GM12878 (cell line): ENCODE measurements around the gene AHNAK. TPM values are rescaled to one million over a fixed set of nuclear protein-coding genes. Genes with fewer than 3 reads are reported as not detected.

Source experiments
- ATAC-seq: fragments of 200-7000 bp; cut with Tn5 transposase; 3 replicates; pipeline ENCODE4 v1.9.1; 2020; ENCODE audit warnings: mild to moderate bottlenecking, moderate library complexity
- BruUV-seq: library from RNA; stranded (reverse); fragments of 400-500 nt; replicated peaks from 2 replicates; lab custom pipeline; 2021; lab: Mats Ljungman, UMichigan
- CTCF ChIA-PET: fragments of 300-600 bp; sonication (Branson Sonifier 250); formaldehyde crosslinking; extraction: SDS; loops from one replicate; lab custom pipeline; 2021; ENCODE audit warnings: inconsistent platforms; lab: Yijun Ruan, JAX
- POLR2A ChIA-PET: fragments of 350-600 bp; formaldehyde crosslinking; extraction: SDS; loops from one replicate; lab custom pipeline; 2021; ENCODE audit warnings: inconsistent platforms; lab: Charles Lee
- RAD21 ChIA-PET: fragments of 300-600 bp; sonication (Branson Sonifier 250); formaldehyde crosslinking; loops from one replicate; lab custom pipeline; 2023; ENCODE audit warnings: antibody characterized with exemption; ENCODE audit not compliant: unreplicated experiment; lab: Charles Lee
- SMC1A ChIA-PET: fragments of 300-600 bp; sonication (Branson Sonifier 250); formaldehyde crosslinking; loops from one replicate; lab custom pipeline; 2023; ENCODE audit not compliant: unreplicated experiment, uncharacterized antibody; lab: Charles Lee
- DNase-seq: peaks from one replicate; pipeline ENCODE4 v3.0.0-alpha.2; 2011; ENCODE audit warnings: low read depth, low spot score
- FAIRE-seq: peaks from 3 replicates; lab custom pipeline; 2011; peaks lifted over from hg19 to GRCh38; lab: Jason Lieb, UNC
- H2AFZ ChIP-seq: 2 replicates; pipeline ENCODE4 v1.6.0; 2011; ENCODE audit warnings: low read depth, low read length, control low read depth; ENCODE audit not compliant: control insufficient read depth
- H3K27ac ChIP-seq: 2 replicates; pipeline ENCODE4 v1.5.1; 2011; ENCODE audit warnings: control low read depth; ENCODE audit not compliant: control insufficient read depth, insufficient read depth
- H3K27me3 ChIP-seq, 2 experiments: replicated peaks in 1 of 2; 2 replicates each; pipeline versions ENCODE4 v1.6.0 to v1.6.1; 2011; ENCODE audit warnings: low read length in 1 of 2; ENCODE audit not compliant: control insufficient read depth in 2 of 2, insufficient read depth in 2 of 2
- H3K36me3 ChIP-seq, 2 experiments: 2 replicates each; pipeline ENCODE4 v1.5.1; 2011; ENCODE audit warnings: low read length in 1 of 2; ENCODE audit not compliant: control insufficient read depth in 2 of 2, insufficient read depth in 2 of 2
- H3K4me1 ChIP-seq: 2 replicates; pipeline ENCODE4 v1.6.1; 2011; ENCODE audit warnings: mild to moderate bottlenecking, low read length, moderate library complexity, mixed read lengths; ENCODE audit not compliant: control insufficient read depth, insufficient read depth
- H3K4me2 ChIP-seq: 2 replicates; pipeline ENCODE4 v1.6.0; 2011; ENCODE audit warnings: control low read depth; ENCODE audit not compliant: control insufficient read depth, insufficient read depth
- H3K4me3 ChIP-seq: fragments of 200-600 bp; sonication (generic); 2 replicates; pipeline ENCODE4 v1.5.1; 2016
- H3K79me2 ChIP-seq: 2 replicates; pipeline ENCODE4 v1.6.0; 2011; ENCODE audit warnings: low read length; ENCODE audit not compliant: control insufficient read depth, insufficient read depth
- H3K9ac ChIP-seq: 2 replicates; pipeline ENCODE4 v1.8.0; 2011; ENCODE audit warnings: low read length, control low read depth, mixed read lengths; ENCODE audit not compliant: control insufficient read depth, insufficient read depth
- H3K9me3 ChIP-seq: replicated peaks from 3 replicates; pipeline ENCODE4 v1.5.1; 2011; ENCODE audit warnings: mild to moderate bottlenecking, low read length; ENCODE audit not compliant: control insufficient read depth, insufficient read depth
- H4K20me1 ChIP-seq: 2 replicates; pipeline ENCODE4 v1.6.0; 2011; ENCODE audit not compliant: control insufficient read depth, insufficient read depth
- KDM1A ChIP-seq: fragments of 200-600 bp; sonication (generic); IDR thresholded peaks from 2 replicates; pipeline ENCODE4 v1.6.1; 2016; ENCODE audit warnings: borderline replicate concordance
- MYB ChIP-seq: fragments of 150-350 bp; IDR thresholded peaks from 2 replicates; pipeline ENCODE4 v1.6.1; 2014; ENCODE audit warnings: mild to moderate bottlenecking, low read depth, low read length, borderline replicate concordance
- NR2C1 ChIP-seq: fragments of 450-650 bp; IDR thresholded peaks from 2 replicates; pipeline ENCODE4 v1.6.1; 2017; ENCODE audit warnings: antibody characterized with exemption, mild to moderate bottlenecking, moderate library complexity
- PBX3 ChIP-seq: IDR thresholded peaks from 2 replicates; pipeline ENCODE4 v1.6.1; 2011; ENCODE audit warnings: mild to moderate bottlenecking, low read depth, low read length, moderate library complexity; ENCODE audit not compliant: insufficient replicate concordance
- RAD21 ChIP-seq: IDR thresholded peaks from 2 replicates; pipeline ENCODE4 v1.6.1; 2011; ENCODE audit warnings: mild to moderate bottlenecking, low read depth, low read length, moderate library complexity; ENCODE audit not compliant: insufficient read depth
- TARDBP ChIP-seq: IDR thresholded peaks from 2 replicates; pipeline ENCODE4 v1.6.1; 2016; ENCODE audit warnings: borderline replicate concordance
- TCF3 ChIP-seq: IDR thresholded peaks from 2 replicates; pipeline ENCODE4 v1.6.1; 2012; ENCODE audit warnings: low read depth, mild to moderate bottlenecking, low read length, borderline replicate concordance; ENCODE audit not compliant: insufficient read depth
- WGBS: methylation state at CpG from one replicate; pipeline ENCODE4 v1.1.6; 2016; ENCODE audit warnings: low lambda C conversion rate; ENCODE audit not compliant: insufficient replicate concordance, insufficient coverage; ENCODE audit errors: missing lambda C conversion rate; 5-methylcytosine and 5-hydroxymethylcytosine counted together
- in situ Hi-C: fragments of 300-500 bp; cut with MboI; formaldehyde crosslinking; loops from 9 replicates; pipeline ENCODE4 v1.14.3; 2018; ENCODE audit warnings: mixed read lengths
- intact Hi-C: fragments of 100-400 bp; cut with micrococcal nuclease; formaldehyde crosslinking; loops from one replicate; pipeline ENCODE4 v1.14.2; 2022; ENCODE audit not compliant: unreplicated experiment
- polyA plus RNA-seq, 11 experiments: library from polyadenylated mRNA; depleted of rRNA in 4 of 11; unstranded in 6 of 11; stranded (reverse) in 5 of 11; fragments of >200 nt; fragmentation: Nextera tagmentation in 4 of 11; fragmentation: Illumina TruSeq in 1 of 11; extraction: Ambion mirVana in 4 of 11; extraction: Trizol in 1 of 11; gene quantifications; 1 replicate in 1 of 11; 2 replicates in 10 of 11; pipeline versions ENCODE4 v1.2.1 to v1.2.3, GENCODE V29; 2011 to 2016; ENCODE audit warnings: inconsistent platforms in 2 of 11, missing spikeins in 2 of 11, low read depth in 1 of 11
- total RNA-seq, 4 experiments: library from RNA; depleted of rRNA in 3 of 4; stranded (reverse); fragments of >200 nt in 3 of 4; fragmentation: Illumina TruSeq in 1 of 4; extraction: Trizol in 1 of 4; gene quantifications; 2 replicates each; pipeline versions ENCODE4 v1.2.1 to v1.2.3, GENCODE V29; 2013 to 2021
- TF ChIP-seq, protein P1 (sequence below): fragments of 450-650 bp; formaldehyde crosslinking; IDR thresholded peaks from 2 replicates; pipeline ENCODE4 v1.4.0; 2020; ENCODE audit warnings: mild to moderate bottlenecking, moderate library complexity
- TF ChIP-seq, protein P2 (sequence below): fragments of 450-650 bp; IDR thresholded peaks from 2 replicates; pipeline ENCODE4 v1.6.1; 2017; ENCODE audit warnings: mild to moderate bottlenecking, moderate library complexity
- TF ChIP-seq, protein P3 (sequence below): IDR thresholded peaks from 2 replicates; pipeline ENCODE4 v1.6.1; 2011; ENCODE audit warnings: low read depth, mild to moderate bottlenecking, low read length, moderate library complexity, borderline replicate concordance; ENCODE audit errors: extremely low read depth
- TF ChIP-seq, protein P4 (sequence below): IDR thresholded peaks from 2 replicates; pipeline ENCODE4 v1.6.1; 2012; ENCODE audit warnings: low read depth, low read length, improper control_type of control experiment

Gene AHNAK
- total and polyA plus RNA-seq, 10 of the 15 experiments (the other 5 are each of a cell fraction or from before 2014, with no cell fraction given): 0.76 to 90.3 (median 19.4) TPM

- H2AFZ ChIP-seq: peak overlapping the region; percentile 53
- CTCF ChIA-PET: interaction anchor here (0.6 to 9.0 kb wide), 38 partner anchors 8 to 460 kb away, joined by 3 to 280 read pairs (median 6); partner anchors contain the start of genes EEF1G, MTA2, SCGB1A1 and TAF6L
- SMC1A ChIA-PET: interaction anchor here (0.8 to 7.0 kb wide), 26 partner anchors 14 to 163 kb away, joined by 3 to 212 read pairs (median 4); partner anchors contain the start of genes C11orf98, CSKMT, EEF1G and SCGB1A1
- POLR2A ChIA-PET: interaction anchor here (0.5 to 10.3 kb wide), 15 partner anchors 14 to 314 kb away, joined by 3 to 188 read pairs (median 4); partner anchors contain the start of genes B3GAT3, EEF1G, INTS5 and TUT1
- peak overlapping the region; percentile 95 for H3K27ac ChIP-seq
- no peaks in the 10 kb centered on the region; a peak in 1 of 4 replicates for H3K27me3 ChIP-seq
- H3K4me3 ChIP-seq: peak overlapping the region; percentile 51; the same call in 1 of the 2 replicates
- no peak for DNase-seq
- RAD21 ChIA-PET: interaction anchor here (0.6 to 9.1 kb wide), 24 partner anchors 14 to 1780 kb away, joined by 3 to 313 read pairs (median 8); partner anchors contain the start of genes C11orf98, CSKMT, EEF1G and LBHD1
- in situ Hi-C loops (no loop called here), intact Hi-C loops (loop anchor here (5.0 kb wide), 1 partner anchor 100 kb away; no protein-coding TSS in a partner anchor)
- WGBS: 18% methylated on average over 5 of the region's 6 CpGs
- peaks cover 77% of the 10 kb centered on the region for H3K4me1 ChIP-seq
- no peaks in the 10 kb centered on the region; the same call in 1 of the 2 replicates for H4K20me1 ChIP-seq
- H3K9ac ChIP-seq: peak overlapping the region; percentile 51
- BruUV-seq: no TSS peak
- no peak for FAIRE-seq
- H3K9me3 ChIP-seq: no peaks in the 10 kb centered on the region
- no peak for ATAC-seq
- H3K79me2 ChIP-seq: peaks cover 76% of the 10 kb centered on the region
- peak overlapping the region; percentile 97 for H3K4me2 ChIP-seq
- no peaks in the 10 kb centered on the region for H3K36me3 ChIP-seq
- TF ChIP-seq NR2C1: no peak
- TF ChIP-seq, protein P1, sequence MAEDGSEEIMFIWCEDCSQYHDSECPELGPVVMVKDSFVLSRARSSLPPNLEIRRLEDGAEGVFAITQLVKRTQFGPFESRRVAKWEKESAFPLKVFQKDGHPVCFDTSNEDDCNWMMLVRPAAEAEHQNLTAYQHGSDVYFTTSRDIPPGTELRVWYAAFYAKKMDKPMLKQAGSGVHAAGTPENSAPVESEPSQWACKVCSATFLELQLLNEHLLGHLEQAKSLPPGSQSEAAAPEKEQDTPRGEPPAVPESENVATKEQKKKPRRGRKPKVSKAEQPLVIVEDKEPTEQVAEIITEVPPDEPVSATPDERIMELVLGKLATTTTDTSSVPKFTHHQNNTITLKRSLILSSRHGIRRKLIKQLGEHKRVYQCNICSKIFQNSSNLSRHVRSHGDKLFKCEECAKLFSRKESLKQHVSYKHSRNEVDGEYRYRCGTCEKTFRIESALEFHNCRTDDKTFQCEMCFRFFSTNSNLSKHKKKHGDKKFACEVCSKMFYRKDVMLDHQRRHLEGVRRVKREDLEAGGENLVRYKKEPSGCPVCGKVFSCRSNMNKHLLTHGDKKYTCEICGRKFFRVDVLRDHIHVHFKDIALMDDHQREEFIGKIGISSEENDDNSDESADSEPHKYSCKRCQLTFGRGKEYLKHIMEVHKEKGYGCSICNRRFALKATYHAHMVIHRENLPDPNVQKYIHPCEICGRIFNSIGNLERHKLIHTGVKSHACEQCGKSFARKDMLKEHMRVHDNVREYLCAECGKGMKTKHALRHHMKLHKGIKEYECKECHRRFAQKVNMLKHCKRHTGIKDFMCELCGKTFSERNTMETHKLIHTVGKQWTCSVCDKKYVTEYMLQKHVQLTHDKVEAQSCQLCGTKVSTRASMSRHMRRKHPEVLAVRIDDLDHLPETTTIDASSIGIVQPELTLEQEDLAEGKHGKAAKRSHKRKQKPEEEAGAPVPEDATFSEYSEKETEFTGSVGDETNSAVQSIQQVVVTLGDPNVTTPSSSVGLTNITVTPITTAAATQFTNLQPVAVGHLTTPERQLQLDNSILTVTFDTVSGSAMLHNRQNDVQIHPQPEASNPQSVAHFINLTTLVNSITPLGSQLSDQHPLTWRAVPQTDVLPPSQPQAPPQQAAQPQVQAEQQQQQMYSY (CRISPR knock-in tag): no peak
- no peak for TF ChIP-seq TARDBP
- 0 out of 2 replicates have a peak, but pooled peaks have one; percentile 5 for TF ChIP-seq TCF3
- no peak for TF ChIP-seq MYB
- TF ChIP-seq, protein P2, sequence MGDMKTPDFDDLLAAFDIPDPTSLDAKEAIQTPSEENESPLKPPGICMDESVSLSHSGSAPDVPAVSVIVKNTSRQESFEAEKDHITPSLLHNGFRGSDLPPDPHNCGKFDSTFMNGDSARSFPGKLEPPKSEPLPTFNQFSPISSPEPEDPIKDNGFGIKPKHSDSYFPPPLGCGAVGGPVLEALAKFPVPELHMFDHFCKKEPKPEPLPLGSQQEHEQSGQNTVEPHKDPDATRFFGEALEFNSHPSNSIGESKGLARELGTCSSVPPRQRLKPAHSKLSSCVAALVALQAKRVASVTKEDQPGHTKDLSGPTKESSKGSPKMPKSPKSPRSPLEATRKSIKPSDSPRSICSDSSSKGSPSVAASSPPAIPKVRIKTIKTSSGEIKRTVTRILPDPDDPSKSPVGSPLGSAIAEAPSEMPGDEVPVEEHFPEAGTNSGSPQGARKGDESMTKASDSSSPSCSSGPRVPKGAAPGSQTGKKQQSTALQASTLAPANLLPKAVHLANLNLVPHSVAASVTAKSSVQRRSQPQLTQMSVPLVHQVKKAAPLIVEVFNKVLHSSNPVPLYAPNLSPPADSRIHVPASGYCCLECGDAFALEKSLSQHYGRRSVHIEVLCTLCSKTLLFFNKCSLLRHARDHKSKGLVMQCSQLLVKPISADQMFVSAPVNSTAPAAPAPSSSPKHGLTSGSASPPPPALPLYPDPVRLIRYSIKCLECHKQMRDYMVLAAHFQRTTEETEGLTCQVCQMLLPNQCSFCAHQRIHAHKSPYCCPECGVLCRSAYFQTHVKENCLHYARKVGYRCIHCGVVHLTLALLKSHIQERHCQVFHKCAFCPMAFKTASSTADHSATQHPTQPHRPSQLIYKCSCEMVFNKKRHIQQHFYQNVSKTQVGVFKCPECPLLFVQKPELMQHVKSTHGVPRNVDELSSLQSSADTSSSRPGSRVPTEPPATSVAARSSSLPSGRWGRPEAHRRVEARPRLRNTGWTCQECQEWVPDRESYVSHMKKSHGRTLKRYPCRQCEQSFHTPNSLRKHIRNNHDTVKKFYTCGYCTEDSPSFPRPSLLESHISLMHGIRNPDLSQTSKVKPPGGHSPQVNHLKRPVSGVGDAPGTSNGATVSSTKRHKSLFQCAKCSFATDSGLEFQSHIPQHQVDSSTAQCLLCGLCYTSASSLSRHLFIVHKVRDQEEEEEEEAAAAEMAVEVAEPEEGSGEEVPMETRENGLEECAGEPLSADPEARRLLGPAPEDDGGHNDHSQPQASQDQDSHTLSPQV: no peak
- TF ChIP-seq, protein P3, sequence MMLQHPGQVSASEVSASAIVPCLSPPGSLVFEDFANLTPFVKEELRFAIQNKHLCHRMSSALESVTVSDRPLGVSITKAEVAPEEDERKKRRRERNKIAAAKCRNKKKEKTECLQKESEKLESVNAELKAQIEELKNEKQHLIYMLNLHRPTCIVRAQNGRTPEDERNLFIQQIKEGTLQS: no peak
- TF ChIP-seq KDM1A: no peak
- TF ChIP-seq PBX3: no peak
- TF ChIP-seq, protein P4, sequence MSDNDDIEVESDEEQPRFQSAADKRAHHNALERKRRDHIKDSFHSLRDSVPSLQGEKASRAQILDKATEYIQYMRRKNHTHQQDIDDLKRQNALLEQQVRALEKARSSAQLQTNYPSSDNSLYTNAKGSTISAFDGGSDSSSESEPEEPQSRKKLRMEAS: no peak
- TF ChIP-seq RAD21: no peak
These were observed 4.4 kb downstream of the AHNAK start for GRCh38 chr11:62542111-62542745.
